PC-9 (cell line): ENCODE results near the gene STAG2.

Source experiments
- EZH2 ChIP-seq: fragments of 200-600 bp; sonication (generic); IDR thresholded peaks from 2 replicates; pipeline ENCODE4 v1.8.0; 2017; ENCODE audit warnings: antibody characterized with exemption, low read depth
- TF ChIP-seq, protein P1 (sequence below): fragments of 200-600 bp; sonication (generic); conservative IDR thresholded peaks from 2 replicates; pipeline ENCODE4 v1.6.1; 2017; ENCODE audit warnings: mixed run types, antibody characterized with exemption, mild to moderate bottlenecking, moderate library complexity

GRCh38 chrX:123990602-123991001, 29.1 kb downstream of the STAG2 start:
- TF ChIP-seq, protein P1, sequence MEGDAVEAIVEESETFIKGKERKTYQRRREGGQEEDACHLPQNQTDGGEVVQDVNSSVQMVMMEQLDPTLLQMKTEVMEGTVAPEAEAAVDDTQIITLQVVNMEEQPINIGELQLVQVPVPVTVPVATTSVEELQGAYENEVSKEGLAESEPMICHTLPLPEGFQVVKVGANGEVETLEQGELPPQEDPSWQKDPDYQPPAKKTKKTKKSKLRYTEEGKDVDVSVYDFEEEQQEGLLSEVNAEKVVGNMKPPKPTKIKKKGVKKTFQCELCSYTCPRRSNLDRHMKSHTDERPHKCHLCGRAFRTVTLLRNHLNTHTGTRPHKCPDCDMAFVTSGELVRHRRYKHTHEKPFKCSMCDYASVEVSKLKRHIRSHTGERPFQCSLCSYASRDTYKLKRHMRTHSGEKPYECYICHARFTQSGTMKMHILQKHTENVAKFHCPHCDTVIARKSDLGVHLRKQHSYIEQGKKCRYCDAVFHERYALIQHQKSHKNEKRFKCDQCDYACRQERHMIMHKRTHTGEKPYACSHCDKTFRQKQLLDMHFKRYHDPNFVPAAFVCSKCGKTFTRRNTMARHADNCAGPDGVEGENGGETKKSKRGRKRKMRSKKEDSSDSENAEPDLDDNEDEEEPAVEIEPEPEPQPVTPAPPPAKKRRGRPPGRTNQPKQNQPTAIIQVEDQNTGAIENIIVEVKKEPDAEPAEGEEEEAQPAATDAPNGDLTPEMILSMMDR = no peak
- TF ChIP-seq EZH2 = no peak
